ENCODE results near the gene HNF4A. TPM values are rescaled to one million over a fixed set of nuclear protein-coding genes. Genes with fewer than 3 reads are reported as not detected.

Gene HNF4A
- total RNA-seq, 3 donors from 2014 or later (not counting 1 experiment from before 2014, with no cell fraction given): not detected

- Histone ChIP-seq H3K27me3 (ENCODE audit: control insufficient read depth, insufficient read depth, low read length) (no peaks in the 10 kb centered on the region), H3K4me3 (ENCODE audit: low read length) (no peak overlapping the region), H3K27ac (ENCODE audit: low read length) (no peak overlapping the region), H3K36me3 (ENCODE audit: control insufficient read depth, insufficient read depth, low read length) (no peaks in the 10 kb centered on the region), H3K4me1 (ENCODE audit: control insufficient read depth, insufficient read depth, low read length) (no peaks in the 10 kb centered on the region), H3K9me3 (ENCODE audit: control insufficient read depth, insufficient read depth, low read length) (no peaks in the 10 kb centered on the region)
- DNase-seq: no peak
- Mint-ChIP-seq H3K4me3 (no peak overlapping the region), H3K27me3 (ENCODE audit: low read depth in 2 of 2) (peaks cover 0 to 11% of the 10 kb centered on the region in 2 donors), H3K9me3 (no peaks in the 10 kb centered on the region), H3K4me1 (no peaks in the 10 kb centered on the region), H3K27ac (no peak overlapping the region), H3K36me3 (no peaks in the 10 kb centered on the region)
- no peak for TF ChIP-seq CTCF (IDR thresholded peaks at IDR 0.05)
- intact Hi-C loops (cut with micrococcal nuclease): no loop called here
- ATAC-seq: no peak
- WGBS (ENCODE audit: insufficient coverage): 92% methylated on average over 17 of the region's 17 CpGs
These were observed 46.4 kb downstream of the HNF4A start for GRCh38 chr20:44401770-44402390.

GRCh38 chr20:44402391-44403193 is 47.1 kb downstream of the HNF4A start:
- DNase-seq (no peak), ATAC-seq (no peak)
- intact Hi-C loops (cut with micrococcal nuclease): no loop called here
- Histone ChIP-seq H3K36me3 (ENCODE audit: control insufficient read depth, insufficient read depth, low read length) (no peaks in the 10 kb centered on the region), H3K4me3 (ENCODE audit: low read length) (no peak overlapping the region), H3K27ac (ENCODE audit: low read length) (no peak overlapping the region), H3K9me3 (ENCODE audit: control insufficient read depth, insufficient read depth, low read length) (no peaks in the 10 kb centered on the region), H3K4me1 (ENCODE audit: control insufficient read depth, insufficient read depth, low read length) (no peaks in the 10 kb centered on the region), H3K27me3 (ENCODE audit: control insufficient read depth, insufficient read depth, low read length) (no peaks in the 10 kb centered on the region)
- no peak for TF ChIP-seq CTCF (IDR thresholded peaks at IDR 0.05)
- H3K9me3 Mint-ChIP-seq: no peaks in the 10 kb centered on the region
- no peaks in the 10 kb centered on the region for H3K36me3 Mint-ChIP-seq
- 88% methylated on average over 18 of the region's 18 CpGs for WGBS (ENCODE audit: insufficient coverage)
- H3K4me3 Mint-ChIP-seq: no peak overlapping the region
- peaks cover 0 to 11% of the 10 kb centered on the region in 2 donors for H3K27me3 Mint-ChIP-seq (ENCODE audit: low read depth in 2 of 2)
- no peaks in the 10 kb centered on the region for H3K4me1 Mint-ChIP-seq
- H3K27ac Mint-ChIP-seq: no peak overlapping the region

GRCh38 chr20:44403194-44404112 is 48.0 kb downstream of the HNF4A start:
- WGBS (ENCODE audit: insufficient coverage): 81% methylated on average over 11 of the region's 11 CpGs
- no peaks in the 10 kb centered on the region for H3K27me3 ChIP-seq (ENCODE audit: control insufficient read depth, insufficient read depth, low read length)
- no peak overlapping the region for H3K4me3 ChIP-seq (ENCODE audit: low read length)
- intact Hi-C loops (cut with micrococcal nuclease): no loop called here
- H3K36me3 Mint-ChIP-seq: no peaks in the 10 kb centered on the region
- ATAC-seq (no peak), DNase-seq (no peak)
- H3K27ac Mint-ChIP-seq: no peak overlapping the region
- H3K9me3 ChIP-seq (ENCODE audit: control insufficient read depth, insufficient read depth, low read length): no peaks in the 10 kb centered on the region
- peaks cover 0 to 11% of the 10 kb centered on the region in 2 donors for H3K27me3 Mint-ChIP-seq (ENCODE audit: low read depth in 2 of 2)
- no peak overlapping the region for H3K4me3 Mint-ChIP-seq
- no peak overlapping the region for H3K27ac ChIP-seq (ENCODE audit: low read length)
- TF ChIP-seq CTCF (IDR thresholded peaks at IDR 0.05): no peak
- H3K36me3 ChIP-seq (ENCODE audit: control insufficient read depth, insufficient read depth, low read length): no peaks in the 10 kb centered on the region
- no peaks in the 10 kb centered on the region for H3K9me3 Mint-ChIP-seq
- no peaks in the 10 kb centered on the region for H3K4me1 Mint-ChIP-seq
- no peaks in the 10 kb centered on the region for H3K4me1 ChIP-seq (ENCODE audit: control insufficient read depth, insufficient read depth, low read length)
